GM23338 (cell line): ENCODE measurements around the gene HLA-DMA.
"Not testable (repeated sequence)": the region's sequence is repeated elsewhere in the genome, so short reads cannot be mapped to it uniquely, and the experiment has no call there.

Experiments
- CREB1 ChIP-seq: fragments of 250-450 bp; sonication (Bioruptor Pico); IDR thresholded peaks from 2 replicates; pipeline ENCODE4 v1.5.0; 2020; ENCODE audit warnings: low read depth, mild to moderate bottlenecking, moderate library complexity
- CTCF ChIP-seq, 2 experiments: fragments of 200-600 bp in 1 of 2; sonication (generic) in 1 of 2; conservative IDR thresholded peaks; 2 replicates each; pipeline versions ENCODE4 v1.5.1 to v1.6.1; 2016 to 2017; ENCODE audit warnings: antibody characterized with exemption in 2 of 2, low read depth in 2 of 2, mild to moderate bottlenecking in 2 of 2, moderate library complexity in 1 of 2
- ETS1 ChIP-seq: IDR thresholded peaks from 2 replicates; pipeline ENCODE4 v1.6.1; 2016; ENCODE audit warnings: antibody characterized with exemption
- EZH2 ChIP-seq: fragments of 200-600 bp; sonication (generic); IDR thresholded peaks from one replicate; pipeline ENCODE4 v1.8.0; 2017; ENCODE audit warnings: antibody characterized with exemption, mild to moderate bottlenecking, low read depth; ENCODE audit not compliant: unreplicated experiment
- EZH2phosphoT487 ChIP-seq: fragments of 200-600 bp; sonication (generic); IDR thresholded peaks from one replicate; pipeline ENCODE4 v1.8.1; 2018; ENCODE audit warnings: antibody characterized with exemption; ENCODE audit not compliant: unreplicated experiment
- JUNB ChIP-seq: IDR thresholded peaks from one replicate; pipeline ENCODE4 v1.6.1; 2016; ENCODE audit warnings: antibody characterized with exemption; ENCODE audit not compliant: unreplicated experiment
- POLR2AphosphoS5 ChIP-seq: IDR thresholded peaks from 2 replicates; pipeline ENCODE4 v1.6.1; 2016; ENCODE audit warnings: antibody characterized with exemption, low read depth
- REST ChIP-seq: IDR thresholded peaks from one replicate; pipeline ENCODE4 v1.6.1; 2018; ENCODE audit warnings: antibody characterized with exemption; ENCODE audit not compliant: unreplicated experiment
- STAT1 ChIP-seq: IDR thresholded peaks from one replicate; pipeline ENCODE4 v1.6.1; 2016; ENCODE audit warnings: antibody characterized with exemption; ENCODE audit not compliant: unreplicated experiment
- ZNF114 ChIP-seq: fragments of 250-450 bp; sonication (Bioruptor Pico); IDR thresholded peaks from 2 replicates; pipeline ENCODE4 v1.5.0; 2020; ENCODE audit warnings: mild to moderate bottlenecking, moderate library complexity
- ZNF331 ChIP-seq: fragments of 250-450 bp; sonication (Bioruptor Pico); IDR thresholded peaks from 2 replicates; pipeline ENCODE4 v1.5.0; 2020; ENCODE audit warnings: low read depth, mild to moderate bottlenecking, moderate library complexity
- ZNF462 ChIP-seq: fragments of 250-450 bp; sonication (Bioruptor Pico); IDR thresholded peaks from 2 replicates; pipeline ENCODE4 v1.5.0; 2020; ENCODE audit warnings: mild to moderate bottlenecking, moderate library complexity

GRCh38 chr6:32942555-32943123 lies 10.3 kb downstream of the HLA-DMA start:
- not testable (repeated sequence) for TF ChIP-seq CTCF (conservative IDR thresholded peaks at IDR 0.05; ENCODE audit: low read depth in 2 of 2); EZH2; JUNB; CREB1 (CRISPR knock-in tag); REST; POLR2AphosphoS5; EZH2phosphoT487; ETS1; ZNF462 (CRISPR knock-in tag); ZNF114; ZNF331; STAT1
